IPS-18c (cell line): ENCODE results near the gene GRHL1.
"Not testable (repeated sequence)": the region's sequence is repeated elsewhere in the genome, so short reads cannot be mapped to it uniquely, and the experiment has no call there.

Experiments used
- H3K4me3 ChIP-seq: 2 replicates; pipeline ENCODE4 v1.7.0; 2013; ENCODE audit warnings: low read depth, mild to moderate bottlenecking, low read length, moderate library complexity; ENCODE audit not compliant: insufficient read depth
- H3K9me3 ChIP-seq: one replicate; pipeline ENCODE4 v1.6.1; 2013; ENCODE audit warnings: mild to moderate bottlenecking, low read length, moderate library complexity; ENCODE audit not compliant: control insufficient read depth, insufficient read depth

GRHL1 gene

DNA sequence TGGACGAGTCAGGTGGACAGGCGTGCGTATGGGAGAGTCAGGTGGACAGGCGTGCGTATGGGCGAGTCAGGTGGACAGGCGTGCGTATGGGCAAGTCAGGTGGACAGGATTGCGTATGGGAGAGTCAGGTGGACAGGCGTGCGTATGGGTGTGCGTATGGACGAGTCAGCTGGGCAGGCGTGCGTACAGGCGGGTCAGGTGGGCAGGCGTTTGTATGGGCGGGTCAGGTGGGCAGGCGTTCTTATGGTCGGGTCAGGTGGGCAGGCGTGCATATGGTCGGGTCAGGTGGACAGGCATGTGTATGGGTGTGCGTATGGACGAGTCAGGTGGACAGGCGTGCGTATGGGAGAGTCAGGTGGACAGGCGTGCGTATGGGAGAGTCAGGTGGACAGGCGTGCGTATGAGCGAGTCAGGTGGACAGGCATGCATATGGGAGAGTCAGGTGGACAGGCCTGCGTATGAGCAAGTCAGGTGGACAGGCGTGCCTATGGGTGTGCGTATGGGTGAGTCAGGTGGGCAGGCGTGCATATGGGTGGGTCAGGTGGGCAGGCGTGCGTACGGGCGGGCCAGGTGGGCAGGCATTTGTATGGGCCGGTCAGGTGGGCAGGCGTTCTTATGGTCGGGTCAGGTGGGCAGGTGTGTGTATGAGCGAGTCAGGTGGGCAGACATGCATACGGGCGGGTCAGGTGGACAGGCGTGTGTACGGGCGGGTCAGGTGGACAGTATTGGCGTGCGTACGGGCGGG, 59.5 kb downstream of the GRHL1 start:
- not testable (repeated sequence) for H3K4me3 ChIP-seq, H3K9me3 ChIP-seq

- H3K4me3 ChIP-seq, result not testable (repeated sequence)
These were observed 60.3 kb downstream of the GRHL1 start for GRCh38 chr2:10011606-10012325.

GRCh38 chr2:10012366-10012962, 61.0 kb downstream of the GRHL1 start:
- H3K4me3 ChIP-seq, result not testable (repeated sequence)

More at GRCh38 chr2:10011606-10012325, 60.3 kb downstream of the GRHL1 start:
- H3K9me3 ChIP-seq, result not testable (repeated sequence)

GRCh38 chr2:10012963-10013461, 61.5 kb downstream of the GRHL1 start:
- H3K9me3 ChIP-seq, result no peaks in the 10 kb centered on the region
- no peak overlapping the region; the same call in 1 of the 2 replicates for H3K4me3 ChIP-seq

More at GRCh38 chr2:10012366-10012962, 61.0 kb downstream of the GRHL1 start:
- not testable (repeated sequence) for H3K9me3 ChIP-seq

- H3K9me3 ChIP-seq, result not testable (repeated sequence)
These were observed 62.3 kb downstream of the GRHL1 start for GRCh38 chr2:10013651-10014417.

DNA sequence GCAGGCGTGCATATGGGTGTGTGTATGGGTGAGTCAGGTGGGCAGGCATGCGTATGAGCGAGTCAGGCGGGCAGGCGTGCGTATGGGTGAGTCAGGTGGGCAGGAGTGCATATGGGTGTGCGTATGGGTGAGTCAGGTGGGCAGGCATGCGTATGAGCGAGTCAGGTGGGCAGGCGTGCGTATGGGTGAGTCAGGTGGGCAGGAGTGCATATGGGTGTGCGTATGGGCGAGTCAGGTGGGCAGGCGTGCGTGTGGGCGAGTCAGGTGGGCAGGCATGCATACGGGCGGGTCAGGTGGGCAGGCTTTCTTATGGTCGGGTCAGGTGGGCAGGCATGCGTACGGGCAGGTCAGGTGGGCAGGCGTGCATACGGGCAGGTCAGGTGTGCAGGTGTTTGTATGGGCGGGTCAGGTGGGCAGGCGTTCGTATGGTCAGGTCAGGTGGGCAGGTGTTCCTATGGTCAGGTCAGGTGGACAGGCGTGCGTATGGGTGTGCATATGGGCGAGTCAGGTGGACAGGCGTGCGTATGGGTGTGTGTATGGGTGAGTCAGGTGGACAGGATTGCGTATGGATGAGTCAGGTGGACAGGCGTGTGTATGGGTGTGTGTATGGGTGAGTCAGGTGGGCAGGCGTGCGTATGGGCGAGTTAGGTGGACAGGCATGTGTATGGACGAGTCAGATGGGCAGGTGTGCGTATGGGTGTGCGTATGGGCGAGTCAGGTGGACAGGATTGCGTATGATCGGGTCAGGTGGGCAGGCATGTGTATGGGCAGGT, 63.1 kb downstream of the GRHL1 start:
- Histone ChIP-seq H3K9me3 (no peaks in the 10 kb centered on the region), H3K4me3 (no peak overlapping the region)

More at GRCh38 chr2:10013651-10014417, 62.3 kb downstream of the GRHL1 start:
- H3K4me3 ChIP-seq, result not testable (repeated sequence)

DNA sequence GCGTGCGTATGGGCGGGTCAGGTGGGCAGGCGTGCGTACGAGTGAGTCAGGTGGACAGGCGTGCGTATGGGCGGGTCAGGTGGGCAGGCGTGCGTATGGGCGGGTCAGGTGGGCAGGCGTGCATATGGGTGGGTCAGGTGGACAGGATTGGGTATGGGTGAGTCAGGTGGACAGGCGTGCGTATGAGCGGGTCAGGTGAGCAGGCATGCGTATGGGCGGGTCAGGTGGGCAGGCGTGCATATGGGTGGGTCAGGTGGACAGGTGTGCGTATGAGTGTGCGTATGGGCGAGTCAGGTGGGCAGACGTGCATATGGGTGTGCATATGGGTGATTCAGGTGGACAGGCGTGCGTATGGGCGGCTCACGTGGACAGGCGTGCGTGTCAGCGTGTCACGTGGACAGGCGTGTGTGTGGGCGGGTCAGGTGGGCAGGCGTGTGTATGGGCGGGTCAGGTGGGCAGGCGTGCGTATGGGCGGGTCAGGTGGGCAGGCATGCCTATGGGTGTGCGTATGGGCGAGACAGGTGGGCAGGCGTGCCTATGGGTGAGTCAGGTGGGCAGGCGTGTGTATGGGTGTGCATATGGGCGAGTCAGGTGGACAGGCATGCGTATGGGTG, 64.0 kb downstream of the GRHL1 start:
- not testable (repeated sequence) for H3K4me3 ChIP-seq, H3K9me3 ChIP-seq

- no peaks in the 10 kb centered on the region for H3K9me3 ChIP-seq
- no peak overlapping the region for H3K4me3 ChIP-seq
These were observed 64.7 kb downstream of the GRHL1 start for GRCh38 chr2:10016001-10016801.

DNA sequence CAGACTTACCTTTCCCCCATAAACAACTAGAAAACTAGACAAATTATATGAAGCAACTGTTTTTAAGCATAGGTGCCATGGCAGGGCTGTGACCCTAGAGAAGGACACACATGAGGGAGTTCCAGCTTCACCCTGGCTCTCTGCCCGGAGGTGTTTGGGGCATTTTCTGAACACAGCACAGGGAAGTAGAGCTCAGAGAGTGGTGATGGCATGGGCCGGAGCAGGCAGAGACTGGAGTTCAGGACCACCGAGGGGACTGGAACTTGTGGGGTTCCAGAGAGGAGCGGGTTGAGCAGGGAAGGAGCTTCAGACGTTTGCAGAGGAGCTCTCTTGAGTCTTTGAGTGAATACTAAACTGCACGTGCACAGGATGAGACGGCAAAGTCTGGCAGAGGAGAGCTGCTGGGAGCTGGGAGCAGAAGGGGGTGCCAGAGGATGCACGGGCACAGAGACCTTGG, 65.3 kb downstream of the GRHL1 start:
- Histone ChIP-seq H3K9me3 (no peaks in the 10 kb centered on the region), H3K4me3 (no peak overlapping the region)

DNA sequence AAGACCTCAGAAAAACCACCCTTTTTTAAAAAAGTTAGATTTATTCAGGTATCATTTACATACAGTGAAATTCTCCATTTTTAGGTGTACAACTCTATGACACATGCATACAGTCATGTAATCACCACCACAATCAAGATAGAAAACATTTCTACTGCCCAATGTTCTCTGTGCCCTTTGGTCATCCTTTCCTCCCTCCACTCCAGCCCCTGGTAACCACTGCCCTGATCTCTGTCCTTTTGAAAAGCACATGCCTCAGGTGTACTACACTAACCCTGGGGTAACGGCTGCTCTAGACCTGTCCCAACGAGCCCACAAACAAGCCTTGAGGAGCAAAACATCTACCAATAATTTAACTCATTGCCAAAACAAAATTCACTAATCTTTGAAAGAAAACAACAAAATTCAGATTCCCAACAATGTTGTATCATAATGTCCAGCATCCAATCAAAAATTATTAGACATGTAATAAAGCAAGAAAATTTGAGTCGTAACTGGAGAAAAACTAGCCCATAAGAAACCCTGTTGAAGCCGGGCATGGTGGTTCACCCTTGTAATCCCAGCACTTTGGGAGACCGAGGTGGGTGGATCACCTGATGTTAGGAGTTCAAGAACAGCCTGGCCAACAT, 65.9 kb downstream of the GRHL1 start:
- Histone ChIP-seq H3K4me3 (no peak overlapping the region), H3K9me3 (no peaks in the 10 kb centered on the region)

DNA sequence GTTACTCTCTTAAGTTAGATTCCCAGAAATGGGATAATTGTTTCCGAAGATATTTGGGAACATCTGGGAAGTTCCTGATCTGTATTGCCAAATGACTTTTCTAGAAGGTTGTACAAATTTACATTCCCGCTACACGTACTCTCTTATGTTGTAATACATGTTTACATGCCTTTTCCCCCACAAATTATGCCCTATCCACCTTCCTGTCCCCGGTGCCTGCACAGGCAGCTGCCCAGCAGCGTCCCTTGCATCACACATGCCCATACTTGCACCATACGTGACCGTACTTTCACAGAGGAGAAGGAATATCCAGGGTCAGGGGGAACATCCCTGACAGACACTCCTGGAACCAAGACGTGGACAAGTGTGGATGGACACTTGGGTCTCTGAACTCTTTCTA, 67.7 kb downstream of the GRHL1 start:
- H3K9me3 ChIP-seq, result no peaks in the 10 kb centered on the region
- H3K4me3 ChIP-seq, result no peak overlapping the region

GRCh38 chr2:10019602-10020400, 68.3 kb downstream of the GRHL1 start:
- Histone ChIP-seq H3K4me3 (no peak overlapping the region), H3K9me3 (no peaks in the 10 kb centered on the region)

DNA sequence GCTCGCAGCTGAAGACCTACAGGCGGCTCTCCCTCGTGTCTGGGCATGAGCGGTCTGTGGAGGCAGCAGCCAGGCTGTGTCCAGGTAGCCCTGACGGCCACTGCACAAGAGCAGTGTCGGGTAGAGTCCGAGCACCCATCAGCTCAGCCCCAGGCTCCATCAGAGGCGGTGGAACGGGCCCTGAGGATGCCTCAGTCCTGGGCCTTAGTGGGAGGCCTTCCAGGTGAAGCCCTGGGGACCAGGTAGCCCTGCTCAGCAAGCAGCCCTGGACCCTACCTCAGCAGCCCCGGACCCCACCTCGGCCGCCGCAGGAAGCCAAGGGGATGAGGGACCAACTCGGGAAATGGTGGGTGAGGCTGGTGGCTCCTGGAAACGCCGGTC, 70.5 kb downstream of the GRHL1 start:
- Histone ChIP-seq H3K4me3 (no peak overlapping the region), H3K9me3 (no peaks in the 10 kb centered on the region)

DNA sequence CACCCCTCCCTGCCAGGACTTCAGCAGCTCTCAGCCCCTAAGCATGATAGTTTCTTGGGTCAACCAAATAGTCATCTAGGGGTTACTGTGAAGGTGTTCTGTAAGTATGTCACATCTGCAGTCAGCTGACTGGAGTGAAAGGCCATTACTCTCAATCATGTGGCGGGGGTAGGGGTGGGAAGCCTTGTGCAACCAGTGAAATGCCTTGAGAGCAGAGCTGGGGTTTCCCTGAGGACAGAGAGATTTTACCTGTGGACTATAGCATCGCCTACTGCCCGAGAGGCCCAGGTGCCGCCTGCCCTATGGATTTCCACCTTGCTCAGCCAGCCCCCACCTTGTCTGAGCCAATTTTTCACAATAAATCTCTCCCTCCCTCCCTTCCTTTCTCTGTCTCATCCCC, 71.0 kb downstream of the GRHL1 start:
- no peak overlapping the region for H3K4me3 ChIP-seq
- H3K9me3 ChIP-seq, result no peaks in the 10 kb centered on the region
